ENCODE results near the gene CTSO.

Gene CTSO

GRCh38 chr4:155953151-155954117 is at the start of gene CTSO:
Gene CTSO, minus strand, starts transcription at chr4:155953866. Its CDS starts 19 bp downstream, at chr4:155953847.
- peak; percentile 84 for DNase-seq (ENCODE audit: low spot score)

DNA sequence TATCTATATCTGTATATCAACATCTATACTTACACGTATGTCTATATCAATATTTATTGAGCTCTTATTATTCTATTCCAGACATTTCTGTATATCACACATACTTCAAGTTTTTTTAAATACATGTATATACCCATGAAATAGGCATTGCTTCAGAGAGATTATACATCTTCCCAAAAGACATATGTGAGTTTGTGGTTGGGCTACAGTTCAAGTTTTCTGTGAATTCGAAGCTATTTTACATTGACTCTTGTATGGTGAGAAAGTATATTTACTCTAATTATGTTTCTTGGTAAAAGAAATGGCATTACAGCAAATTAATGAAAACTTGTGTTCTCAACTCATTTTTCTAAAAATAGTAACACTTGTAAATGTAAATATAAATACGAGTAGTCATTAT is 46.8 kb upstream of the CTSO start:
- DNase-seq (ENCODE audit: low spot score): no peak

DNA sequence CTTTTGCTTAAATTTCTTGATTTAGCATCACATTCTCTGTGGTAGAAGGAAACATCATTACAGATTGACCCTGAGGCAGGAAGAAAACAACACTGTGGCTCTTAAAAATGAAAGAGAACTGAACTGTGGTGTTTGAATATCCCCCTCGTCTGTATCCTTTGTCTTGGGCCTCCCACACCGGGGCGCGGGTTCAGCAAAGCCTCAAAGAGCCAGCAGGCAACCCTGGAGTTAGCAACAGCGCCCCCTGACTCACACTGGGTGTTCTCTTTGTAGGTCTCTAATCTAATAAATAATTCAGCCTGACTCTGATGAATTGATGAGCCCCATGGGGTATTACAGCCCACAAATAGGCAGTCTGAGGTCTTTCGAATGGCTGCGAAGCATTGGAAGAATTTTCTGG is 46.1 kb upstream of the CTSO start:
- peak; percentile 15 for DNase-seq (ENCODE audit: low spot score)

- DNase-seq (ENCODE audit: low spot score): no peak
Observed at GRCh38 chr4:155995069-155995468, 41.4 kb upstream of the CTSO start.

- DNase-seq (ENCODE audit: low spot score): no peak
Observed at GRCh38 chr4:155984106-155984797, 30.6 kb upstream of the CTSO start.

GRCh38 chr4:155982736-155983385 is 29.2 kb upstream of the CTSO start:
- DNase-seq (ENCODE audit: low spot score): no peak

- no peak for DNase-seq (ENCODE audit: low spot score)
Observed at GRCh38 chr4:155978810-155979209, 25.1 kb upstream of the CTSO start.

DNA sequence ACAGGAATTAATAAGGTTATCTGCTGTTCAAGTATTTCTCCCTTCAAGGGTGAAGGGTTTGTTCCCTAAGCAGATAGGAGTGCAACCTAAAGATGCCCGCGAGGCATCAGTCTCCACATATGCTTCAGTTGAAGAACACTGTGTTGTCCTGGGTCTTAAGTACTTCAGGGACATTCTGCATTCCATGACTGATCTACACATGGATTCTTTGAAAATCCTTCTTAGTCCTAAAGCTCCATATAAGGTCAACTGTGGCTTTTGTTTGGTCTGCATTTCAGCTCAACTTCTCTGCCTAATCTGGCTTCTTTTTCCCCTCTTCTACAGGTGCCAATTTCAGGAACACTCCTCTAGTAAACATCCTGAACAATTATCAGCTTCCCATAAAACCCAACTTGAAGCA is 21.8 kb upstream of the CTSO start:
- no peak for DNase-seq (ENCODE audit: low spot score)

- DNase-seq (ENCODE audit: low spot score): no peak
Observed at GRCh38 chr4:155974996-155975395, 21.3 kb upstream of the CTSO start.

DNA sequence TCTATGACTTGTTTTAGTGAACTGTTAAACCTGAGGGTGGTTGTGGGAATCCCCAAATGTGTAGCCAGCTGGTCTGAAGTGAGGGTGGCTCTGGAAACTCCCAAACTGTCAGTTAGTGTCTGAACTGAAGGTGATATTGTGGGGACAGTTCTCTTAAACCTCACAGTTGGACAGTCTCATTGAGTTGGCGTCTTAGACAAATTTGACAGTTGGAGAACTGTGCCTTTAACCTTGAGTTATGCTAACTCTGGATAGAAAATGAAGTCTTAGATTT is 20.7 kb upstream of the CTSO start:
- DNase-seq (ENCODE audit: low spot score): no peak

- DNase-seq (ENCODE audit: low spot score): no peak
Observed at GRCh38 chr4:155973639-155974475, 20.2 kb upstream of the CTSO start.

- peak; percentile 65 for DNase-seq (ENCODE audit: low spot score)
Observed at GRCh38 chr4:155972098-155972497, 18.4 kb upstream of the CTSO start.

DNA sequence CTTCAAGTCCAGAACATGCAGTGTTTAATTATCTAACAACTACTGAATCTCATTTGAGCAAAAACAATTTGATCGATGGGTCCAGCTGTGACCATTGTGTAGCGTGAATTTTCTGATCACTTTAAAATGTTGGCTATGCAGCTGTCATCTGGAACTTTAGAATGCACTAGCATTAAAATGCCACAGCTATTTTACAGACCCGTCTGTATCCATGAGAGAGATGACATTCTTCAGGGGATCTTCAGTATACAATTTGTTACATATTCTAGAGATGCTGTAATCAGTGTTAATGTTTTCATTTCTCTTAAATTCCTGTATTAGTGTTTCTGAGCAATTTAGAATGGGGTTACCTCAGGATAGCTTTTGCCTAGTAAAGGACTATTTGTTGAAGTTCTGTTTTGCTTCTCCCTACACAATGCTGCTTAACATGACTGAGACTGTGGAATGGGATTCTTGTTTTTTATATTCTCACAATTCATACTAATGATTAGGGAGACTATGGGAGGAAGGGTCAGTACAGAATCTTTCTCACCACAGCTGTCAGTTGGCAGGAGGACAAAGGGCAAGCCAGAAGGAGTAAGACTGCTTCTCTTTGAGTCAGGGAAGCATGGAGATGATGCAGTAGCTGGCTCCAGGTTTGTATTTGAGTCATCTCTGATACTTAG is 13.2 kb upstream of the CTSO start:
- DNase-seq (ENCODE audit: low spot score): peak; percentile 33

- no peak for DNase-seq (ENCODE audit: low spot score)
Observed at GRCh38 chr4:155966171-155966570, 12.5 kb upstream of the CTSO start.

- DNase-seq (ENCODE audit: low spot score): no peak
Observed at GRCh38 chr4:155964016-155964891, 10.6 kb upstream of the CTSO start.

DNA sequence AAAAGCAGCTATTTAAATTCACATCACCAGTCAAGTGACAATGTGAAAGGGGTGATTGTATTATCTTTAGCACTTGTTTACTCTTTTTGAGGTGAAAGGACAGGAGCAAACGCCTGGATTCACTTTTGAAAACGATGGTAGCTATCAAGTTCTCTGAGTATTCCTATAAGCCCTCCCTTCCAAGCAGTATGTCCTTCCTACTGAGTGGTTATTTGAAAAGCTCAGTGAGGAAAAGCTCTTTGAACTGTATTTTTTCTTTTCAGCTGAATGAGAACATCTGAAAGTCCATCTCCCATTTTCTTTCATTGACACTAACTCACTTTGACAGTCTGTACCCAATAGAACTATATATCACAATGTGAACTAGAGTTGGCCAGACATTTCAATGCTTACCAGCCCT is 9.1 kb upstream of the CTSO start:
- no peak for DNase-seq (ENCODE audit: low spot score)

- no peak for DNase-seq (ENCODE audit: low spot score)
Observed at GRCh38 chr4:155961575-155961974, 7.9 kb upstream of the CTSO start.

DNA sequence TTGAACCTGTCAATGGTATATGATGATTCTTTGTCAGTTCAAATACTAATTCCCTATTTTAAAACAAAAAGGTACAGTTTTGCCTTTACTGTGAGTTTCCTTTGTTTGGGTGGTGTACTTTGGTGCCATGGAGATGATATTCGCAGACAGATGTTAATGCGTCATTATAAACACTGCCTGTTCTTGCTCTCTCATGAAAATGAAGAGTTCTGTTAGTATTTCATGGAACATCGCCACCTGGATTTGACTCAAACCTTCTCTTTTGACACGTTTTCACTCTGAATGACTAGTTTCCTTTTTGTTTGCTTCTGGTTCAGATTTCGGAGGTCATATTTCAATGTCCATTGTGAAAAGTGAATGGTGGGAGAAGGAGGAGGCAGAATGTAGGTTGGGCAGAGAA is 6.9 kb upstream of the CTSO start:
- DNase-seq (ENCODE audit: low spot score): no peak

GRCh38 chr4:155959417-155959816 is 5.8 kb upstream of the CTSO start:
- no peak for DNase-seq (ENCODE audit: low spot score)

DNA sequence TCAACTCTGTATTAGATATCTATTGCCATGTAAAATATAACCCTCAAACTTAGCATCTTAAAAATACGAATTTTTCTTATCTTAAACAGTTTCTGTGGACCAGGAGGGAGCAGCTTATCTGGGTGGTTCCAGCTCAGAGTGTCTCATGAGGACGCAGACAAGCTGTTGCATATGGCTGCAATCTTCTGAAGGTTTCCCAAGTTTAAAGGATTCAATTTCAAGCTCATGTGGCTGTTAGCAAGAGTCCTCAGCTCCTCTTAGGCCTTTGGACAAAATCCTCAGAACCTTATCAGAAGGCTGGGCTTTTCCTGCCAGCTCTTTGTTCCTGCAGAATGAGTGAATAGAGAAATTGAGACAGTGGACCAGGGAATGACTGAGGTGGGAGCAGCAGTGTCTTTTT is 2.8 kb upstream of the CTSO start:
- DNase-seq (ENCODE audit: low spot score): no peak

- DNase-seq (ENCODE audit: low spot score): no peak
Observed at GRCh38 chr4:155954939-155955338, 1.3 kb upstream of the CTSO start.

All from cerebellar cortex (tissue), 1 donor.